Stimulated activated naive CD8-positive, alpha-beta T cell treated with anti-CD3 and anti-CD28 coated beads, Interleukin-15, Interleukin-2, amounts not matched to agents 100 ng/mL and 50 ng/mL, for 24 hours (primary cell): ENCODE results near the gene NRL.
"Not testable (repeated sequence)": the region's sequence is repeated elsewhere in the genome, so short reads cannot be mapped to it uniquely, and the experiment has no call there.

Experiments
- H3K27ac Mint-ChIP-seq: one replicate; pipeline ENCODE4 v1.8.0; 2021; ENCODE audit warnings: mild to moderate bottlenecking, mixed read lengths
- H3K27me3 Mint-ChIP-seq: one replicate; pipeline ENCODE4 v1.8.0; 2021; ENCODE audit warnings: mixed read lengths
- H3K36me3 Mint-ChIP-seq: one replicate; pipeline ENCODE4 v1.8.0; 2021; ENCODE audit warnings: low read depth, mixed read lengths
- H3K4me1 Mint-ChIP-seq: one replicate; pipeline ENCODE4 v1.8.0; 2021; ENCODE audit warnings: low read depth, mixed read lengths
- H3K4me3 Mint-ChIP-seq: one replicate; pipeline ENCODE4 v1.8.0; 2021; ENCODE audit warnings: mild to moderate bottlenecking, mixed read lengths
- H3K9me3 Mint-ChIP-seq: one replicate; pipeline ENCODE4 v1.8.0; 2021; ENCODE audit warnings: mixed read lengths

NRL gene

DNA sequence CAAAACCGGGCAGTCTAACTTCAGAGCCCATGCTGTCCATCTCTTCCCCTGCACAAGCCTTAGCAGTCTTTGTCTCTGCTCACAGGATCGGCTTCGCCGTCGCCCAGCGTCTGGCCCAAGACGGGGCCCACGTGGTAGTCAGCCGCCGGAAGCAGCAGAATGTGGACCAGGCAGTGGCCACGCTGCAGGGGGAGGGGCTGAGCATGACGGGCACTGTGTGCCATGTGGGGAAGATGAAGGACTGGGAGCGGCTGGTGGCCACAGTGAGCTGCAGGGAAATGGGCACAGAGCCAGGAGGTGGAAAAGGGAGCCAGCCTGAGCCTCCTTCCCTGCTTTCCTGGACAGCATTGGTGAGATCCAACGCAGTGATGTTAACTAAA lies 77.1 kb downstream of the NRL start:
- Mint-ChIP-seq H3K36me3 (no peaks in the 10 kb centered on the region), H3K4me1 (peaks cover 9% of the 10 kb centered on the region), H3K4me3 (no peak overlapping the region), H3K9me3 (no peaks in the 10 kb centered on the region), H3K27ac (no peak overlapping the region), H3K27me3 (no peaks in the 10 kb centered on the region)

DNA sequence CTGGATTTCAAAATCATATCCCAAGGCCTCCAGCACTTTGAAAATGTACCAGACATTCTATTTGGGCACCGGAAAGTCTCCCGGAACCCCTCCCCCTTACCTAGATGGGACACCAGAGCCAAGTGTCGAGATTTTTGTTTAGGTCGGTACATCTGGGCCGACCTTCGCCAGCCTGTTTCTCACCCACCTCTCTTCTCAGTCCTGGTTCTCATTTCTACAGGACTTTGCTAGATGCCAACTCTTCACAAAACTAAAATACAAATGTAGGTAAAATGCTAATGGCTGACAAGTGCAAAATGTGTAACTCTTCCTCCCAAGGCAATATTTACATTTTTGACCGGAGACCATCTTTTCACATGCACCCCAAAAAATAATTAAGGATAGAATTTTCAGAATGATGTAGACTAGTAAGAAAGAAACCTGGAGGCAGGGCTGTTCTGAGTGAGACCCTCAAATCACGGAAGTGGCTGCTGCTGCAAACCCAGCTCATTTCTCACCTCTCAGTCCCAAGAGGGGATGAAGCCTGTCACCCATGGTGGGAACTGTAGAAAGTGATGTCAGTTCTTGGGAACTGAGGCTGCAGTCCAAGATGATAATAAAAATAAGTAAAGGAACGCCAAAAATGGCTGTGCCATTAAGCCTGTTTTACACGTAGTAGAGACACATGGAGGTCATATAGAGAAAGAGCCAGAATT lies 77.6 kb downstream of the NRL start:
- not testable (repeated sequence) for H3K9me3 Mint-ChIP-seq, H3K27me3 Mint-ChIP-seq, H3K36me3 Mint-ChIP-seq, H3K4me1 Mint-ChIP-seq
- Mint-ChIP-seq H3K27ac (peak overlapping the region; percentile 82), H3K4me3 (peak overlapping the region; percentile 90)

DNA sequence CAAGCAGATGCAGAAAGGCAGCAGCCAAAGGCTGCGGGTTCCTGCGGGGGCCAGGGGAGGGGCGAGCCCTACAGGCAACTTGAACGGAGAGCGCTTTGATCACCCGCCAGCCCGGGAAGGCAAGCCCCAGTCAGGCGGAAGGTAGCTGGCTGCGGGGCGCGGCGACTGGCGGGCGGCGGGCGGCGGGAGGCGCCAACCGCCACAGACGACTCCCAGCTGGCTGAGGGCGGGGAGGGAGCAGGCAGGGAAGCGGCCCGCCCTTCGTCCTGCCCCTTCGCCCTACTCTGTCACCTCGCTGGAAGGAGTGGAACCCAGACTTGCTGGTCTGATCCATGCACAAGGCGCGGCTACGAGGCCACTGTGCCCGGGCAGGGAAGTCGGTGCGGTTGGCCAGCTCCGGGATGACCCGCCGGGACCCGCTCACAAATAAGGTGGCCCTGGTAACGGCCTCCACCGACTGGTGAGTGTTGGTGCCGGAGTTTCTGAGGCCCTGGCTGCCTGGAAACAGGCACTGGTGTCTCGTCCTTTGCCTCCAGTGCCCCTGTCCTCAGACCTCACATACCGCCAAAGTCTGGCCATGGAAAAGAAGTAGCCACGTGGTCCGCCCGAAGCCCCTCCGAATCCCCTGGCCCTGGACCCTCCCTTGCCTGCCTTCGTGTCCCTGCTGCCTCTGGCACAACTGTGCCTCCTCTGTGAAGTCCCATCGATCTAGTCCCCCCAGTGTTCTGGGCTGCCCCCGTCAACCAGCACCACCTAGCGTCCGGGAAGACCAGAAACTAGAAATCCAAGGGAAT lies 78.4 kb downstream of the NRL start:
- no peaks in the 10 kb centered on the region for H3K27me3 Mint-ChIP-seq
- peaks cover 9% of the 10 kb centered on the region for H3K4me1 Mint-ChIP-seq
- H3K4me3 Mint-ChIP-seq: peak overlapping the region; percentile 90

DNA sequence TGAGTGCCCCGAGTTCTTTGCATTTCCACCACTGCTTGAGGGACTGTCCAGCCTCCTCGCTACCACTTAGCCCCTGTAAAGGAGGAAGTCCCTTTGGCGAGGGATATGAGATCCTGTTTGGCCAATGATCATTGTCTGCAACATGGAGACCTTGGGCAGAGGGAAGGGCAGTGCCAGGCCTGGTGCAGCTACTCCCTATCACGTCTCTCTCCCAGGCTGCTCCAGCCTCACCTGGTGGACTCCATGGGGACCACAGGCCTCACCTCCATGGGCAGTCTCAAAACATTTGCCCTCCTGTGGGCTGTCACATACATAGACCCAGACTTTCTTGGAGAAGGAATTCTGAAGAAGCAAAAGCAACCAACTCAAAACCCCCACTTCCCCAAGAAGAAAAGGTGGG lies 79.0 kb downstream of the NRL start:
- H3K27ac Mint-ChIP-seq: peak overlapping the region; percentile 16
- not testable (repeated sequence) for H3K36me3 Mint-ChIP-seq, H3K4me1 Mint-ChIP-seq, H3K9me3 Mint-ChIP-seq, H3K27me3 Mint-ChIP-seq
- peak overlapping the region; percentile 90 for H3K4me3 Mint-ChIP-seq

More for the DNA sequence above, 78.4 kb downstream of the NRL start:
- Mint-ChIP-seq H3K27ac (peak overlapping the region; percentile 82), H3K36me3 (no peaks in the 10 kb centered on the region), H3K9me3 (no peaks in the 10 kb centered on the region)

DNA sequence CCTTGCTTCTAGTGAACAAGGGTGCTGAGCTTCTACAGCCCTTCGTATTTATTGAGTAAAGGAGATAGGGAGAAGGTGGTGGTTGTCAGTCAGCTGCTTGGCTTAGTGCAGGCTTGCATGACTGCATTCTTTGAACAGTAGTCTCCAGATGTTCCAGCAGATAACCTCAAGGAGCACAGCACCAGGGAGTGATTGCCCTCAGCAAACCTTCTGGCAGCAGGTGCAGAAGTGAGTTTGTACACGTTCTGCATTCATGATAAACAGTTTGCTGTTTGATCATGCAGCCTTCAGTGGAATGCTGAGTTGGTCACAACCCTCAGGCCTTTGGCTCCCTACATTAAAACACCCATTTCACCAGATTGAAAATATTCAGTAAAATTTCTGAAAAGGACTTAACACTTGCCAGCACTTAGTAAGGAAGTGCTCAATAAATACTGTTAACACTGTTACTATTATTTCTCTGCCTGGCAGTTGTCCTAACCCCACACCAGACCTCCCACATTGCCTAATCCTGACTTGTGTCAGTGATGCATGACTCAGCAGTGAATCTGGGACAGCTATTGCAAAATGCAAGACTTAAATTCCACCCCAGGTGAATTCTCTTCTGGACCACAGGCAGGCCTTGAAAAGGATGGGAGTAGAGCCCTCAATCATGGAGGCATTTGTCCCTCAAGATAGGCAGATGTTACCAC lies 81.9 kb downstream of the NRL start:
- no peaks in the 10 kb centered on the region for H3K9me3 Mint-ChIP-seq
- H3K27me3 Mint-ChIP-seq: no peaks in the 10 kb centered on the region
- H3K36me3 Mint-ChIP-seq: no peaks in the 10 kb centered on the region
- H3K4me3 Mint-ChIP-seq: no peak overlapping the region
- H3K27ac Mint-ChIP-seq: no peak overlapping the region
- H3K4me1 Mint-ChIP-seq: peaks cover 9% of the 10 kb centered on the region

DNA sequence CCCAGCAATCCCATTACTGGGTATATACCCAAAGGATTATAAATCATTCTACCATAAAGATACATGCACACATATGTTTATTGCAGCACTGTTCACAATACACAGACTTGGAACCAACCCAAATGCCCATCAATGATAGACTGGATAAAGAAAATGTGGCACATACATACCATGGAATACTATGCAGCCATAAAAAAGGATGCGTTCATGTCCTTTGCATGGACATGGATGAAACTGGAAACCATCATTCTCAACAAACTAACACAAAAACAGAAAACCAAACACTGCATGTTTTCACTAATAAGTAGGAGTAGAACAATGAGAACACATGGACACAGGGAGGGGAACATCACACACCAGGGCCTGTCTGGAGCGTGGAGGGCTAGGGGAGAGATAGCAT lies 83.4 kb downstream of the NRL start:
- H3K27me3 Mint-ChIP-seq, H3K27ac Mint-ChIP-seq, H3K9me3 Mint-ChIP-seq, H3K4me3 Mint-ChIP-seq, H3K36me3 Mint-ChIP-seq, H3K4me1 Mint-ChIP-seq: not testable (repeated sequence)

DNA sequence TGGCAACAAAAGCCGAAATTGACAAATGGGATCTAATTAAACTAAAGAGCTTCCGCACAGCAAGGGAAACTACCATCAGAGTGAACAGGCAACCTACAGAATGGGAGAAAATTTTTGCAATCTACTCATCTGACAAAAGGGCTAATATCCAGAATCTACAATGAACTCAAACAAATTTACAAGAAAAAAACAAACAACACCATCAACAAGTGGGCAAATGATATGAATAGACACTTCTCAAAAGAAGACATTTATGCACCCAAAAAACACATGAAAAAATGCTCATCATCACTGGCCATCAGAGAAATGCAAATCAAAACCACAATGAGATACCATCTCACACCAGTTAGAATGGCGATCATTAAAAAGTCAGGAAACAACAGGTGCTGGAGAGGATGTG lies 85.1 kb downstream of the NRL start:
- not testable (repeated sequence) for H3K4me1 Mint-ChIP-seq, H3K36me3 Mint-ChIP-seq, H3K27ac Mint-ChIP-seq, H3K9me3 Mint-ChIP-seq, H3K4me3 Mint-ChIP-seq, H3K27me3 Mint-ChIP-seq
